Epidermal melanocyte (primary cell): ENCODE data around the gene NCOA7.
"Not testable (repeated sequence)": the region's sequence is repeated elsewhere in the genome, so short reads cannot be mapped to it uniquely, and the experiment has no call there.

Experiments used
- DNase-seq: peaks from one replicate; pipeline ENCODE4 v3.0.0; 2011; ENCODE audit warnings: low spot score; ENCODE audit not compliant: insufficient read length

Gene NCOA7

GRCh38 chr6:125918230-125918629 lies 127.5 kb downstream of the NCOA7 start:
- no peak for DNase-seq

DNA sequence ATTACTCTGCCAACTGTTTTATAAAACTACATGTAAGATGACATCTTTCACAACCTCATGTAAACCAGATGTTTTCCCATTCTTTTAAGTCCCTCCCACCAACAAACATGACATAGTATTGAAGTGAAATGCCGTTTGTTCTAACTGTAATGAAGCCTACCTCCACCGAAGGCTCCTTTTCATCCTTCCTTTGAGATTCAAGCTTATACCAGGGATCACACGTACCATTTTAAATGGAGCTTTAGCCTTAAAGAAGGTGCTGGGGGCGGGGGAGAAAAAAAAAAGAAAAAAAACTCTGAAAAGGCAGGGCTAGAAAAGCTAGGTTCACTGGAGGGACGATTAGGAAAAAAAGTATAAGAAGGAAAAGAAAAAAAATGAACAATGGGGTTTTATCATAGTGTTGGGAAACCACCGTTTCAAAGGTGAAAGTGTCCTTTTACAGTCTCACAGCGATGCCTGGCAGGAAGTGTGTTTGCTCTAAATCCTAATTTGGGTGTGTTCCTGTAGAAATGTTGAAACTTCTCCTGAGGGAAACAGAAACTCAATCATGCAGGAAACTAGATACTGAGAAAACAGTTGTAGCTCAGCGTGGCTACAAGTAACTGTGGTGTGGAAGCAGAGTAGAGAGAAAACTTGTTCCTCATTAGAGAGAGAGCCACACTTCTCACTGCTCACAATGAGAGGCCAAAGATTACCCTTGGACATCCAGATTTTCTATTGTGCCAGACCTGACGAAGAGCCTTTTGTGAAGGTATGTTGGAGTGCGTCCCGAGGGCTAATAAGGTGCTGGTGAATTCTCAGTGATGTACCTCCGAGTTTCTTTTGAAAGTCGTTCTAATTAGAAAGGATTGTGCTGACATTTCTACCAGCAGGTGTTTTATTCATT lies 128.2 kb downstream of the NCOA7 start:
- DNase-seq, result no peak

- no peak for DNase-seq
Observed at GRCh38 chr6:125919618-125920017, 128.9 kb downstream of the NCOA7 start.

- DNase-seq, result no peak
Observed at GRCh38 chr6:125922322-125922860, 131.6 kb downstream of the NCOA7 start.

- DNase-seq, result no peak
Observed at GRCh38 chr6:125923366-125923877, 132.7 kb downstream of the NCOA7 start.

- no peak for DNase-seq
Observed at GRCh38 chr6:125924169-125924568, 133.4 kb downstream of the NCOA7 start.

DNA sequence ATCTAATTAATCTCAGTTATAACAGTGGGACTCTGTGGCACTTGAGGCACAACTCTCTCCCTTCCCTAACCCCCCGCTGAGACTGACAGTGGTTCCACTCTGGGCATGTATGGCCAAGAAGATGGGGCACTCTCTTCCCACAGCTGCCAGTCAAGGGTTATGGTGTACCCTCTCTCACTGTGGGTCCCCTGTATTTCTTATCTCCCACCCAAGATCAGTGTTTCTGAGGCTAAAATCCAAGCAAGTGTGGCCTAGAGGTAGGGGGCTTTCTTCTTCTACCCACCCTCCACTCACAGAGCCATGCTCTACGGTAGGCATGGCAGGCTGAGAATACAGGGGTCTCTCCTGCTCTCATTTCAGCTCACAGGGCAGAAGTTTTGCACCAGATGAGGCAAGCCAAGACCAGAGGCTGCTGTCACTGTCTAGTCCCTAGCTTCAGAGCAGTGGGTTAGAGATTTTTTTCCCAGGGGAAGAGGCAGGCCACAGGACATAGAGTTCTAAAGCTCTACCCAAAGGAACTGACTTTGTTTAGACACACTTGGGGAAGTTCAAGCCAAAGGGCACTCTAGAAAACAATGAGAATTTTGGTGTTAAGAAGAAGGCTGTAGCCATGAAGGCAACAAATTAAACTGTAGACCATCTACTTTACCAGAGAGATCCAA lies 134.1 kb downstream of the NCOA7 start:
- no peak for DNase-seq

- DNase-seq, result no peak
Observed at GRCh38 chr6:125926711-125927110, 136.0 kb downstream of the NCOA7 start.

DNA sequence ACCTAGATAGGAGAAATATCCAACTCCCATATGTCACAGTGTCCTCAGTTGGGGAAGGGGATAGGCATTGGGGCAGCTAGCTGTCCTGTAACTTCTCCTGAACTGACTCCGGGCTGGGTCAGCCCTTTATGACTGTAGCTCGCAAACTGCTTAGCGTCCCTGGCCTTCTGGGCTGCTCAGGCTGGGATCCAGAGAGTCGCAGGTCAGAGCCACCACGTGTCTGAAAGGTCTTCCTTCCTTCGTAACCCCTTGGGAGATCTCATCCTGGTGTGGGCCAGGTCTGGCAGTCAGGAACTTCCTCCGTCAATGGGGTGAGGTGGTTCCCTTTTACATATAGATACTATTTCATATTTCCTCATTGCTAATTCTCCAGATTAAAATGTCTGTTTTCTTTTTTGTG lies 137.0 kb downstream of the NCOA7 start:
- DNase-seq, result no peak

DNA sequence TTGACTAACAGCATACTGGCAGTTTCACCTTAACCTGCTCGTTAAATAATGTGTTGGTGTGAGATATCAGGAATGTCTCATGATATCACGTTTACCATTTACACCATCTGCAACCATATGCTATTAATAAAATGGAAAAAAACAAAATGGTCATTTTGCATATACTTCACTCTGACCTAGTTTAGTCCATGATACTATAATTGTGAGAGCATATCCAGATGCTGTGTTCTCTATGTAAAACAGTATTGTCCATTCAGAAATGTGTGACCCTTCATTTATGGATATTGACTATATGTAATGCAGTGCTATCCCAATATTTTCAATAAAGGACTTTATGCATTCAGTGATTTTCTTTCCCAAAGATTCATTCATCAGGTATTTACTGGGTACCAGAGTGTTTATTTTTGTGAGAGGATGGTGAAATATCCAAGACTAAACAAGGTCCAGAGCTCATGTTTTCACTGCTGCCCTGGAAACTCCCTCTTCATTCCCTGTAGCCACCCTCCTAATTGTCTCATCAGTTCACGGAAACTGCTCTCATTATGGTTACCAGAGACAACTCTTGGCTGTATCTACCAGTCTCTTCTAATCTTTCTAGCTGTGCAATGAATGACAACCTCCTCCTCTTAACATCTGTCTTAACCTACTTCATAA lies 140.1 kb downstream of the NCOA7 start:
- no peak for DNase-seq

- DNase-seq, result no peak
Observed at GRCh38 chr6:125931733-125932450, 141.1 kb downstream of the NCOA7 start.

DNA sequence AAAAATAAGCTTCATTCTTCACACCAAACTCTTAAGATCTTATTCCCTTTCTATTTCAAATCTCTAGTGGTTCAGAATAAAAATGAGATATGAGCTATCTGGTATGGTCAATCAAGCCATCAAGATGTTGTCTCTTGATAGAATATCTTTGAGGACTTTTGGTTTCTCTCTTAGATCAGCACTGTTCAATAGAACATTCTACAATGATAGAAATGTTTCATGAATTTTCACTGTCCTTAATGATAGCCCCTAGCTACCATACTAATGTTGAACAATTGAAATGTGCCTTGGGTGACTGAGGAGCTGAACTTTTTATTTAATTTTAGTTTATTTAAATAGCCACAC lies 141.7 kb downstream of the NCOA7 start:
- DNase-seq, result no peak

- not testable (repeated sequence) for DNase-seq
Observed at GRCh38 chr6:125935520-125935919, 144.8 kb downstream of the NCOA7 start.

DNA sequence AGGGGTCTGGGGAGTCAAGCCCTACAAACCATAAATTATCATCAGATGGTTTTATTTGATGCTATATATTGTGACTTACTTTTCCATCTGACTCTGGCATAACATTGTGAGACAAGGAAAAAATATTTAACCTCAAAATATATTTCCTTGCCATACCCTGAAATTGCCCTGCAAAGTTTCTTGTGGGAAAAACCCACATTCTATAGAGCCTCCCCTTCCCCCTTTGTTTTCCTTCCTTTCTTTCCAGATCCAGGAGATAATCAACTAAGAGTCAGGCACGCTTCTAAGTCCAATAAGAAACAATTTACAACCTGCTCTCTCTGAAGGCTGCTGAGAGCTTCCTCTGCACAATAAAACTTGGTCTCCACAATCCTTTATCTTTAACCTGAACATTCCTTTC lies 148.3 kb downstream of the NCOA7 start:
- DNase-seq, result no peak

GRCh38 chr6:125939791-125940190 lies 149.0 kb downstream of the NCOA7 start:
- DNase-seq, result no peak

- no peak for DNase-seq
Observed at GRCh38 chr6:125940247-125941041, 149.7 kb downstream of the NCOA7 start.

GRCh38 chr6:125942672-125943527 lies 152.1 kb downstream of the NCOA7 start:
- no peak for DNase-seq

DNA sequence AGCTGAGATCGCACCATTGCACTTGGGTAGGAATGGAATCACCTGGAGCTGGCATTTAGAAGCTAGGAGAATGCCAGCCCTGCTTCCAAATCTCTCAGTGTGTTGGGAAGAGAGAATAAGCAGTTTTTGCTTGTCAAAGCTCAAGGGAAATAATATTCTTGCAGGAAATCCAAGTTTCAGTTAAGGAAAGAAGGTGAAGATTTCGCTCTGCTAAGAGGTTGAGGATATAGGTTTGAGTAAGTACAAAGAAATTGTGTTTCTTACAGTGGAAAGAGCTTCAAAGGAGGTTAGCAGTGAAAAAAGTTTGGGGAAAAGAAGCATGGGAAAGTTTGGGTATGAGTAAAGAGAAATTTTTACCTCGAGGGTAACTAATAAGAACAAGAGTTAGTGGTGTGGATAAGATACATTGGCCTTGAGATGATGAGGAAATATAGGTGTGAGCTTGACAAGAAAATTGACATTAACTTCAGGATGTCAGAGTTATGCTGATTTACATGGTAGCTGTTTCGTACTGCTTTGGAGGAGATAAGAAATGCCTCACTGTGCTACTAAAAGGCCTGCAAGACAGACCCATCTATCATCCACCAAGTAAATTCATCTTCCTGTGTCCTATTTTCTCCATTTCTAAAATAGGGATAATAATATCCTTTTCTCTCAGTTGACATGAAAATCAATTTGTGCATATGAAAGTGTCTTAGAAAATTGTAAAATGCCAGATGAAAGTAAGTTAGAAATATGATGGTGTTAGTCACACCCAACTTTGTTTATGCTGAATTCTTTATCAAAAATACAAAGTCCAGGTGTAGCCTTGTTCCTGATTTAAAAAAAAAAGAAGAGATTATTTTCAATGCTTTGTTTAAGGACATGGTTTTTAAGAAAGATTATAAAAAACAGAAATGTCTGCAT lies 153.0 kb downstream of the NCOA7 start:
- DNase-seq, result no peak
